SK-N-SH treated with all-trans-retinoic acid at 6 μM for 48 hours (cell line): ENCODE measurements around the gene PARP3.

Experiments
- ARNTL ChIP-seq: fragments of 450-650 bp; formaldehyde crosslinking; IDR thresholded peaks from 2 replicates; pipeline ENCODE4 v1.5.0; 2020; ENCODE audit warnings: low read depth, mild to moderate bottlenecking, moderate library complexity, borderline replicate concordance
- OSR1 ChIP-seq: fragments of 250-450 bp; sonication (Bioruptor Pico); IDR thresholded peaks from 2 replicates; pipeline ENCODE4 v1.8.0; 2022; ENCODE audit warnings: moderate library complexity, mild to moderate bottlenecking, inconsistent platforms
- ZFP3 ChIP-seq: fragments of 250-450 bp; sonication (Bioruptor Pico); IDR thresholded peaks from 2 replicates; pipeline ENCODE4 v1.5.0; 2020; ENCODE audit warnings: mild to moderate bottlenecking, moderate library complexity
- TF ChIP-seq, protein P1 (sequence below): fragments of 250-450 bp; sonication (Bioruptor Pico); IDR thresholded peaks from 2 replicates; pipeline ENCODE4 v1.8.0; 2020; ENCODE audit warnings: mild to moderate bottlenecking, moderate library complexity, borderline replicate concordance

DNA sequence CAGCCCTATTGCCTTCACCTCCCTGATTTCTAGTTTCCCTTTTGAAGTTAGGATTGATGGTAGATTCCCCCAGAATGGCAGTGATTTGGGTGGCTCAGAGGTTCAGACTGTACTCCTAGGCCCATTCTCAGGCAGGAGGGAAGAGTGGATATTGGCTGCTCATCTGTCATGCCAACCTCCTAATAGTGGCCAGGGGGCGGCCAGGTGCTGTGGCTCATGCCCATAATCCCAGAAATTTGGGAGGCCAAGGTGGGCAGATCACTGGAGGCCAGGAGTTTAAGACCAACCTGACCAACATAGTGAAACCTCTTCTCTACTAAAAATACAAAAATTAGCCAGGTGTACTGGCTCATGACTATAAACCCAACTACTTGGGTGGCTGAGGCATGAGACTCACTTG lies 11.7 kb upstream of the PARP3 start:
- no peak for TF ChIP-seq ZFP3 (CRISPR knock-in tag)
- TF ChIP-seq ARNTL: no peak
- TF ChIP-seq, protein P1, sequence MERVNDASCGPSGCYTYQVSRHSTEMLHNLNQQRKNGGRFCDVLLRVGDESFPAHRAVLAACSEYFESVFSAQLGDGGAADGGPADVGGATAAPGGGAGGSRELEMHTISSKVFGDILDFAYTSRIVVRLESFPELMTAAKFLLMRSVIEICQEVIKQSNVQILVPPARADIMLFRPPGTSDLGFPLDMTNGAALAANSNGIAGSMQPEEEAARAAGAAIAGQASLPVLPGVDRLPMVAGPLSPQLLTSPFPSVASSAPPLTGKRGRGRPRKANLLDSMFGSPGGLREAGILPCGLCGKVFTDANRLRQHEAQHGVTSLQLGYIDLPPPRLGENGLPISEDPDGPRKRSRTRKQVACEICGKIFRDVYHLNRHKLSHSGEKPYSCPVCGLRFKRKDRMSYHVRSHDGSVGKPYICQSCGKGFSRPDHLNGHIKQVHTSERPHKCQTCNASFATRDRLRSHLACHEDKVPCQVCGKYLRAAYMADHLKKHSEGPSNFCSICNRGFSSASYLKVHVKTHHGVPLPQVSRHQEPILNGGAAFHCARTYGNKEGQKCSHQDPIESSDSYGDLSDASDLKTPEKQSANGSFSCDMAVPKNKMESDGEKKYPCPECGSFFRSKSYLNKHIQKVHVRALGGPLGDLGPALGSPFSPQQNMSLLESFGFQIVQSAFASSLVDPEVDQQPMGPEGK (CRISPR knock-in tag): no peak
- TF ChIP-seq OSR1 (CRISPR knock-in tag): no peak
